ENCODE results near the gene TSHZ1.

TSHZ1 gene

GRCh38 chr18:75231053-75231406 is 20.4 kb downstream of the TSHZ1 start:
- Histone ChIP-seq H4K20me1 (ENCODE audit: insufficient read depth, low read length) (peaks cover 93% of the 10 kb centered on the region), H3K4me1 (ENCODE audit: low read length) (no peaks in the 10 kb centered on the region), H3K27me3 (ENCODE audit: low read depth, low read length) (no peaks in the 10 kb centered on the region), H3K27ac (ENCODE audit: low read length) (no peak overlapping the region), H3K79me2 (ENCODE audit: low read length) (peaks cover 98% of the 10 kb centered on the region), H3K4me3 (ENCODE audit: low read length) (no peak overlapping the region), H3K9ac (ENCODE audit: low read length) (no peak overlapping the region), H3K4me2 (ENCODE audit: low read length) (no peak overlapping the region), H3K9me3 (ENCODE audit: insufficient read depth, low read length) (no peaks in the 10 kb centered on the region), H2AFZ (ENCODE audit: low read depth, low read length) (no peak overlapping the region), H3K36me3 (replicated peaks; ENCODE audit: low read depth, low read length) (peaks cover 53% of the 10 kb centered on the region)
- TF ChIP-seq CTCF (IDR thresholded peaks at IDR 0.05; ENCODE audit: low read depth, low read length) (no peak), EZH2phosphoT487 (IDR thresholded peaks at IDR 0.05; ENCODE audit: low read depth) (no peak)

- H3K36me3 ChIP-seq (replicated peaks; ENCODE audit: low read depth, low read length): peaks cover 48% of the 10 kb centered on the region
- no peaks in the 10 kb centered on the region for H3K9me3 ChIP-seq (ENCODE audit: insufficient read depth, low read length)
- H3K79me2 ChIP-seq (ENCODE audit: low read length): peaks cover 96% of the 10 kb centered on the region
- no peak overlapping the region for H3K9ac ChIP-seq (ENCODE audit: low read length)
- TF ChIP-seq EZH2phosphoT487 (IDR thresholded peaks at IDR 0.05; ENCODE audit: low read depth) (no peak), CTCF (IDR thresholded peaks at IDR 0.05; ENCODE audit: low read depth, low read length) (no peak)
- H2AFZ ChIP-seq (ENCODE audit: low read depth, low read length): no peak overlapping the region
- H4K20me1 ChIP-seq (ENCODE audit: insufficient read depth, low read length): peaks cover 82% of the 10 kb centered on the region
- H3K27ac ChIP-seq (ENCODE audit: low read length): no peak overlapping the region
- no peaks in the 10 kb centered on the region for H3K27me3 ChIP-seq (ENCODE audit: low read depth, low read length)
- no peaks in the 10 kb centered on the region for H3K4me1 ChIP-seq (ENCODE audit: low read length)
- no peak overlapping the region for H3K4me2 ChIP-seq (ENCODE audit: low read length)
- no peak overlapping the region for H3K4me3 ChIP-seq (ENCODE audit: low read length)
These were observed 24.3 kb downstream of the TSHZ1 start for GRCh38 chr18:75234901-75235300.

DNA sequence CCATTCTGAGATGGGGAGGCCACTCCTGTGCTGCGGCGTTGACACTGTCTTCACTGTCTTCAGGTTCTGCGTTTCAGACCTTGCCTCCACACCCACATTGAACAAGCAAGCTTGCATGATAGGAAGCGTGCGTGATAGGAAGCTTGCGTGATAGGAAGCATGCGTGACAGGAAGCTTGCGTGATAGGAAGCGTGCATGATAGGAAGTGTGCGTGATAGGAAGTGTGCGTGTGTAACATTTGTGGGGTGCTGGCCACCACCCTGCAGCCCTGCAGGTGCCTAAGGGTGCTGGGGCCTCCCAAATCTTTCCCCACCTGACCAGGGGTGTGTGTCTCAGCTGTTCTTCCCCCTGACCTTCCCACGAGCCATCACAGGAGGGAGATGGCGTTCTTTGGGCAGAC is 25.3 kb downstream of the TSHZ1 start:
- H3K9ac ChIP-seq (ENCODE audit: low read length): no peak overlapping the region
- no peaks in the 10 kb centered on the region for H3K9me3 ChIP-seq (ENCODE audit: insufficient read depth, low read length)
- no peak overlapping the region for H2AFZ ChIP-seq (ENCODE audit: low read depth, low read length)
- H4K20me1 ChIP-seq (ENCODE audit: insufficient read depth, low read length): peaks cover 76% of the 10 kb centered on the region
- TF ChIP-seq CTCF (IDR thresholded peaks at IDR 0.05; ENCODE audit: low read depth, low read length) (no peak), EZH2phosphoT487 (IDR thresholded peaks at IDR 0.05; ENCODE audit: low read depth) (no peak)
- no peaks in the 10 kb centered on the region for H3K27me3 ChIP-seq (ENCODE audit: low read depth, low read length)
- peaks cover 48% of the 10 kb centered on the region for H3K36me3 ChIP-seq (replicated peaks; ENCODE audit: low read depth, low read length)
- no peak overlapping the region for H3K27ac ChIP-seq (ENCODE audit: low read length)
- H3K4me1 ChIP-seq (ENCODE audit: low read length): peaks cover 4% of the 10 kb centered on the region; the same call in 1 of the 2 replicates
- no peak overlapping the region for H3K4me2 ChIP-seq (ENCODE audit: low read length)
- no peak overlapping the region for H3K4me3 ChIP-seq (ENCODE audit: low read length)
- H3K79me2 ChIP-seq (ENCODE audit: low read length): peaks cover 96% of the 10 kb centered on the region

DNA sequence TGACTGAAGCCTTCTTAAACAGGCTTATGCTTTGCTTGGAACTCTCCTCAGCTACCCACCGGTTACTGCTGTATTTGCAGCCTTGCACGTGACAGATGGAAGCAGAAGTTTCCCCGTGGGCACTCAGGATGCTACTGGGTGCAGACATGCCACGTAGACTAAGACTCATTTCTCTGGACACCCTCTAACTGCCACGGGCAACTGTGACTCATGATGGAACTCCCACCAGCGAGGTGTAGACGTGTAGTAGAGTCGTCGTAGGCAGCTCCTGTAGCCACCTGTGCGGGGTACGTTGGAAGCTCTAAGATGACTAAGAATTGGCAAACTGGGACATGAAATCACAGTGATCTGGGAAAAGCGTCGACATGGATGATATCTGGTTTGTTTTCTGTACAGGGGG is 27.5 kb downstream of the TSHZ1 start:
- no peaks in the 10 kb centered on the region for H3K9me3 ChIP-seq (ENCODE audit: insufficient read depth, low read length)
- peaks cover 80% of the 10 kb centered on the region for H4K20me1 ChIP-seq (ENCODE audit: insufficient read depth, low read length)
- no peak overlapping the region for H3K4me3 ChIP-seq (ENCODE audit: low read length)
- no peak overlapping the region for H3K27ac ChIP-seq (ENCODE audit: low read length)
- peaks cover 98% of the 10 kb centered on the region for H3K79me2 ChIP-seq (ENCODE audit: low read length)
- no peak for TF ChIP-seq CTCF (IDR thresholded peaks at IDR 0.05; ENCODE audit: low read depth, low read length)
- no peak for TF ChIP-seq EZH2phosphoT487 (IDR thresholded peaks at IDR 0.05; ENCODE audit: low read depth)
- no peak overlapping the region for H2AFZ ChIP-seq (ENCODE audit: low read depth, low read length)
- no peak overlapping the region for H3K9ac ChIP-seq (ENCODE audit: low read length)
- peaks cover 61% of the 10 kb centered on the region for H3K36me3 ChIP-seq (replicated peaks; ENCODE audit: low read depth, low read length)
- H3K4me2 ChIP-seq (ENCODE audit: low read length): no peak overlapping the region
- H3K4me1 ChIP-seq (ENCODE audit: low read length): peaks cover 4% of the 10 kb centered on the region; the same call in 1 of the 2 replicates
- no peaks in the 10 kb centered on the region for H3K27me3 ChIP-seq (ENCODE audit: low read depth, low read length)

Data from OCI-LY3 (cell line).